WERI-Rb-1 (cell line): Measurements from ENCODE around the gene MAPK14.
A peak's percentile ranks its signal among the peaks of the same experiment; 100 is the strongest.

Experiments used
- DNase-seq: peaks from one replicate; pipeline ENCODE4 v3.0.0-alpha.2; 2020
- H3K27ac ChIP-seq: fragments of 250-450 bp; sonication (Bioruptor Pico); 2 replicates; pipeline ENCODE4 v1.5.1; 2020; ENCODE audit warnings: mild to moderate bottlenecking, moderate library complexity
- H3K27me3 ChIP-seq: fragments of 250-450 bp; sonication (Bioruptor Pico); 2 replicates; pipeline ENCODE4 v1.5.1; 2021; ENCODE audit warnings: mild to moderate bottlenecking, low read depth, moderate library complexity; ENCODE audit not compliant: insufficient read depth, severe bottlenecking
- H3K36me3 ChIP-seq: fragments of 250-450 bp; sonication (Bioruptor Pico); 2 replicates; pipeline ENCODE4 v1.5.1; 2020; ENCODE audit warnings: mild to moderate bottlenecking, moderate library complexity
- H3K4me3 ChIP-seq: 2 replicates; pipeline ENCODE4 v1.5.1; 2011; ENCODE audit warnings: low read depth, mild to moderate bottlenecking, control low read depth, low read length
- H3K9me3 ChIP-seq: fragments of 250-450 bp; sonication (Bioruptor Pico); 2 replicates; pipeline ENCODE4 v1.5.1; 2021; ENCODE audit warnings: mild to moderate bottlenecking, moderate library complexity; ENCODE audit not compliant: severe bottlenecking
- TF ChIP-seq, protein P1 (sequence below): IDR thresholded peaks from 2 replicates; pipeline ENCODE4 v1.5.1; 2011; ENCODE audit warnings: low read depth, mild to moderate bottlenecking, control low read depth, inconsistent platforms, low read length

MAPK14 gene

GRCh38 chr6:36114798-36115408, 87.3 kb downstream of the MAPK14 start:
- Histone ChIP-seq H3K9me3 (no peaks in the 10 kb centered on the region), H3K4me3 (no peak overlapping the region), H3K36me3 (peaks cover 10% of the 10 kb centered on the region), H3K27ac (no peak overlapping the region), H3K27me3 (no peaks in the 10 kb centered on the region)
- TF ChIP-seq, protein P1, sequence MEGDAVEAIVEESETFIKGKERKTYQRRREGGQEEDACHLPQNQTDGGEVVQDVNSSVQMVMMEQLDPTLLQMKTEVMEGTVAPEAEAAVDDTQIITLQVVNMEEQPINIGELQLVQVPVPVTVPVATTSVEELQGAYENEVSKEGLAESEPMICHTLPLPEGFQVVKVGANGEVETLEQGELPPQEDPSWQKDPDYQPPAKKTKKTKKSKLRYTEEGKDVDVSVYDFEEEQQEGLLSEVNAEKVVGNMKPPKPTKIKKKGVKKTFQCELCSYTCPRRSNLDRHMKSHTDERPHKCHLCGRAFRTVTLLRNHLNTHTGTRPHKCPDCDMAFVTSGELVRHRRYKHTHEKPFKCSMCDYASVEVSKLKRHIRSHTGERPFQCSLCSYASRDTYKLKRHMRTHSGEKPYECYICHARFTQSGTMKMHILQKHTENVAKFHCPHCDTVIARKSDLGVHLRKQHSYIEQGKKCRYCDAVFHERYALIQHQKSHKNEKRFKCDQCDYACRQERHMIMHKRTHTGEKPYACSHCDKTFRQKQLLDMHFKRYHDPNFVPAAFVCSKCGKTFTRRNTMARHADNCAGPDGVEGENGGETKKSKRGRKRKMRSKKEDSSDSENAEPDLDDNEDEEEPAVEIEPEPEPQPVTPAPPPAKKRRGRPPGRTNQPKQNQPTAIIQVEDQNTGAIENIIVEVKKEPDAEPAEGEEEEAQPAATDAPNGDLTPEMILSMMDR, result no peak
- no peak for DNase-seq

GRCh38 chr6:36115412-36115811, 87.8 kb downstream of the MAPK14 start:
- no peak overlapping the region for H3K4me3 ChIP-seq
- H3K9me3 ChIP-seq, result no peaks in the 10 kb centered on the region
- no peak overlapping the region for H3K27ac ChIP-seq
- TF ChIP-seq, protein P1, result no peak
- no peaks in the 10 kb centered on the region for H3K27me3 ChIP-seq
- peaks cover 6% of the 10 kb centered on the region for H3K36me3 ChIP-seq
- DNase-seq, result peak; percentile 6

GRCh38 chr6:36116066-36116864, 88.7 kb downstream of the MAPK14 start:
- peak; percentile 8 for DNase-seq
- no peaks in the 10 kb centered on the region for H3K9me3 ChIP-seq
- TF ChIP-seq, protein P1, result no peak
- peaks cover 5% of the 10 kb centered on the region for H3K36me3 ChIP-seq
- H3K27ac ChIP-seq, result peak overlapping the region; percentile 49
- H3K27me3 ChIP-seq, result no peaks in the 10 kb centered on the region
- H3K4me3 ChIP-seq, result no peak overlapping the region

- peak; percentile 9 for DNase-seq
- TF ChIP-seq, protein P1, result no peak
- no peak overlapping the region for H3K4me3 ChIP-seq
- H3K9me3 ChIP-seq, result no peaks in the 10 kb centered on the region
- peak overlapping the region; percentile 49 for H3K27ac ChIP-seq
- H3K27me3 ChIP-seq, result no peaks in the 10 kb centered on the region
- no peaks in the 10 kb centered on the region; the same call in 1 of the 2 replicates for H3K36me3 ChIP-seq
These were observed 89.3 kb downstream of the MAPK14 start for GRCh38 chr6:36116943-36117342.

DNA sequence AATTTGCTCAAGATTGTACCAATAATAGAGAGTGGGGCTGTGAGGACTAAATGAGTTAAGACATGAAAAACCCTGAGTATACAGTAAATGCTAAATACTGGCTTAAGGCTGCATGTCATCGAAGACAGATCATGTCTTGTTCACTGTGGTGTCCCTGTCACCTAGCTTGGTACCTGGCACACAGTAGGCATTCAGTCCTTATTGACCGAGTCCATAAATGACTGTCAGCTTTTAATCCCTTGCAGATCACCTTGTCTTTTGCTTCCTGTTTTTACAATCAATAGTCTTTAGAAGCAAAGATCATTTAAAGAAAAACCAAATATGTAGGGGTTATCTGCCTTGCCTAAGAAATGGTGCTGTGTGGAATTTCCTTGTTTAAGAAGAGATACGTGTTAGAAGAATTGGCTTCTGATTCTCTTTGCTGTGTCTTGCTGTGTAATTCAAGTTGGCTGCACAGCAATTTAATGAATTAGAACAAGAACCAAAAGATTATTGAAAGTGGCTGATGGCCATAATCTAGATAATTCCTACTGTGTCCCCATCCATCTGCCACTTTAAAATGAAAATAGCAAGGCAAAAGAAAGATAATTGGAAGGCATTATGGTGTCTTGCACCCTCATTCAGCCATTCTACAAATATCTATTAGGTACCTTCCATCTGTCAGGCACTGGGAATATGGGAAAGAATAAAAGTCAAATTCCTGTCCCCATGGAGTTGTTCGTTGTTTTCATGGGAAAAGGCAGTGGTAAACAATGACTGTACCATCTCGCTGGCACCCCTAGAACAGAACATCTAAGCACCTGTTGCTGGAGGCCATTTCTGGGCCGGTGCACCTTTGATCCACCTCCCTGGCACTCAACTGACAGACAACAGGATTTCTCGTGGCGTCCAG, 90.3 kb downstream of the MAPK14 start:
- H3K27me3 ChIP-seq, result no peaks in the 10 kb centered on the region
- TF ChIP-seq, protein P1, result no peak
- H3K27ac ChIP-seq, result peak overlapping the region; percentile 49
- no peaks in the 10 kb centered on the region for H3K9me3 ChIP-seq
- peak; percentile 30 for DNase-seq
- H3K36me3 ChIP-seq, result no peaks in the 10 kb centered on the region
- no peak overlapping the region for H3K4me3 ChIP-seq
